GM10266 (cell line): ENCODE results near the gene ADGRG1.
A peak's percentile ranks its signal among the peaks of the same experiment; 100 is the strongest.

ENCODE experiments used
- DNase-seq: peaks from one replicate; pipeline ENCODE4 v3.0.0; 2012; ENCODE audit errors: extremely low spot score
- TF ChIP-seq, protein P1 (sequence below): IDR thresholded peaks from 2 replicates; pipeline ENCODE4 v1.5.1; 2012; ENCODE audit warnings: mild to moderate bottlenecking, low read depth; ENCODE audit not compliant: control insufficient read depth, insufficient read depth; ENCODE audit errors: missing control alignments

Gene ADGRG1

DNA sequence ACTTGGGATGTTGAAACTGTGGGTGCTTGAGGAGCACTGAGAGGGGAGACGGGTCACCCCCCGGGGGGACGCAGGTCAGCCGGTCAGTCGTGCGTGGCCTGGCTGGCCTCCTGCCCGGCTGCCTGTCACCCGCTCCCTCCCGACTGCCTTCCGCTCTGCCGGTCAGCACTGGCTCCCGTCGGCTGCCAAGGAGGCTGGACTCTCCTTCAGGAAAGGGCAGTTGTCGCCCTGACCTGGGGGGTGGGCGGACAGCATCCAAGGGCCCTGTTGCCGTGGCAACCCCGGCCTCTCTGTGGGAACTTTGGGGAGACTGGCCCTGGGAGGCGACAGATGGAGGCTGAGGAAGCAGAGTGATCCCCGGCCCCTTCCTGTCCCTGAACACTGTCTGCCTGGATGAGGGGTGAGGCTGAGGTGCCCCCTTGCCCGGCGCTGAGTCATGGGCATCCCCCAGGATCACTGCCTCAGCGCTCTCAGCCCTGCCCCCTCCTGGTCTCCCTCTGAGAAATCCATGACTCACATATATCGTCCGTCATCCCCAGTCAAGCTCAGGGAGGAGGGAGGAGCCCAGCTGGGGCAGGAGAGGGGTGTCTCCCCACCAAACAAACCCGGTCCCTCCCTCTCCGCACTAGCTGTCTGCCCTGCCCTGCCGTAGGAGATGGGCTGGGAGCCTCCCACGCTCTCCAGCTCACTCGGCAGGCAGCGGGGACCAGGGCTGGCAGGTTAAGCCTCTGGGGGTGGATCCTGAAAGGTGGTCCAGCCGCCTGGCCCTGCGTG, at the start of gene ADGRG1:
ADGRG1 (plus strand) TSS at position 623 of the 774 bp plus-strand sequence. CDS start 21,658 bp downstream, outside the sequence.
- no peak for DNase-seq
- TF ChIP-seq, protein P1, sequence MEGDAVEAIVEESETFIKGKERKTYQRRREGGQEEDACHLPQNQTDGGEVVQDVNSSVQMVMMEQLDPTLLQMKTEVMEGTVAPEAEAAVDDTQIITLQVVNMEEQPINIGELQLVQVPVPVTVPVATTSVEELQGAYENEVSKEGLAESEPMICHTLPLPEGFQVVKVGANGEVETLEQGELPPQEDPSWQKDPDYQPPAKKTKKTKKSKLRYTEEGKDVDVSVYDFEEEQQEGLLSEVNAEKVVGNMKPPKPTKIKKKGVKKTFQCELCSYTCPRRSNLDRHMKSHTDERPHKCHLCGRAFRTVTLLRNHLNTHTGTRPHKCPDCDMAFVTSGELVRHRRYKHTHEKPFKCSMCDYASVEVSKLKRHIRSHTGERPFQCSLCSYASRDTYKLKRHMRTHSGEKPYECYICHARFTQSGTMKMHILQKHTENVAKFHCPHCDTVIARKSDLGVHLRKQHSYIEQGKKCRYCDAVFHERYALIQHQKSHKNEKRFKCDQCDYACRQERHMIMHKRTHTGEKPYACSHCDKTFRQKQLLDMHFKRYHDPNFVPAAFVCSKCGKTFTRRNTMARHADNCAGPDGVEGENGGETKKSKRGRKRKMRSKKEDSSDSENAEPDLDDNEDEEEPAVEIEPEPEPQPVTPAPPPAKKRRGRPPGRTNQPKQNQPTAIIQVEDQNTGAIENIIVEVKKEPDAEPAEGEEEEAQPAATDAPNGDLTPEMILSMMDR: peak; percentile 4

DNA sequence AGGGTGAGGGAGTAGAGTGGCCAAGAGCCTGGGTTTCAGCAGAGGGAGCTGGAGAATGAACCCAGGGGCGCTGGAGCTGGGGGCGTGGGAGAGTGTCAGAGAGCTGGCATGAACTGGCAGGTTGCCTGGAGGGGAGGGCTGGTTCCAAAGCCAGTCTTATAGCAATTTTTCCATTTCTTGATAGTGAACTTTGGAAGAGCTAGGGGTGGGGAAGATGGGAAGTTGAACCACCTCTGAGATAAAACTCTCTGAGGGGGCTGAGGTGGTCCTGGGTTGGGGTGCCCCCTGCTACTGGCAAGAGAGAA, 49.1 kb upstream of the ADGRG1 start:
- DNase-seq: no peak
- TF ChIP-seq, protein P1: no peak

DNA sequence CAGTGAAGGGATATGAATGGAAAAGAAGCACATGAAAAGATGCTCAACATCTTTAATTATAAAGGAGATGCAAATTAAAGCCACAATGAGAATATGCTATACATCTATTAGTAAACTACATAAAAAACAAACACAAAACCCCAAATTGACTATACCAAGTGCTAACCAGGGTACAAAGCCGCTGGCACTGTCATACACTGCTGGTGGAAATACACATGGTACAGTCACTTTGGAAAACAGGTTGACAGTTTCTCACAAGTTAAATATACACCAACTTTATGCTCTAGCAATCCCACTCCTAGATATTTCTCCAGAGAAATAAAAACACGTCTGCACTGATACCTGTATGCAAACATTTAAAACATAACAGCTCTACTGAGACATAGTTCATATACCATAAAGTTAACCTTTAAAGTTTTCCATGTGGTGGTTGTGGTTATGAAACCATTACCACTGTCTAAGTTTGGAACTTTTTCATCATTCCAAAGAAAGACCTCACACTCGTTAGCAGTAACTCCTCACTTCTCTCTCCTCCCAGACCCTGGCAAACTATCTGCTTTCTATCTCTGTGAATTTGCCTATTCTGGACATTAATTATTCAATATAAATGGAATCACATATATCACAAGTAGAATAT, 43.3 kb upstream of the ADGRG1 start:
- DNase-seq: no peak
- TF ChIP-seq, protein P1: no peak

DNA sequence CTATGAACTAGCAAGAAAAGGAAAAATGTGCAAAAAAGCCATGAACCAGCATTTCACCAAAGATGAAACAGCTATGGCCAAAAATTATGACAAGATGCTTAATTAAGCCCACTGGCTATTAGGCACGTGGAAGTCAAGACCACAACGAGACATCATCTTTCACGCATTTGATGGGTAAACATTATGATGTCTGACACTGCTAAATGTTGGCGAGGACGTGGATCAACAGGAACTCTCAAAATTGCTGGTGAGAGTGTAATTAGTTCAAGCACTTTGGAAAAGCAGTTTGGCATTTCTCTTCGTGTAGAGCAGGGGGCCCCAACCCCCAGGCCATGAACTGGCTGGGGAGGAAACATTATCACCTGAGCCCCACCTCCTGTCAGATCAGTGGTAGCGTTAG, 39.6 kb upstream of the ADGRG1 start:
- TF ChIP-seq, protein P1: no peak
- no peak for DNase-seq

DNA sequence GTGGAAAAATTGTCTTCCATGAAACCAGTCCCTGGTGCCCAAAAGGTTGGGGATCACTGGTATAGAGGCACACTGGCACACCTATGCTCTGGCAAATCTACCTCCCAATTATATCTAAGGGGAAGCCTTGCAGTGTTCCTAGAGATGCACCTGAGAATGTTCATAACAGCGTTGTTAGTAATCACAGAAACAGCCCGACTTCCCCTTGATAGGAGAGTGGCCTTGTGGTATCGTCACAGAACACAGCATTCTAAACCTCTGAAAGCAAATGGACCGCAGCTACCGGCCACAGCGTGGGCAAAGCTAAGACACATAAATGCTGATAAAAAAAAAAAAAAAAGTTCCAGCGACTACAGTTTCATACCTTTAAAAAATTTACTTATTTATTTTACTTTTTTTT, 39.1 kb upstream of the ADGRG1 start:
- TF ChIP-seq, protein P1: no peak
- no peak for DNase-seq

DNA sequence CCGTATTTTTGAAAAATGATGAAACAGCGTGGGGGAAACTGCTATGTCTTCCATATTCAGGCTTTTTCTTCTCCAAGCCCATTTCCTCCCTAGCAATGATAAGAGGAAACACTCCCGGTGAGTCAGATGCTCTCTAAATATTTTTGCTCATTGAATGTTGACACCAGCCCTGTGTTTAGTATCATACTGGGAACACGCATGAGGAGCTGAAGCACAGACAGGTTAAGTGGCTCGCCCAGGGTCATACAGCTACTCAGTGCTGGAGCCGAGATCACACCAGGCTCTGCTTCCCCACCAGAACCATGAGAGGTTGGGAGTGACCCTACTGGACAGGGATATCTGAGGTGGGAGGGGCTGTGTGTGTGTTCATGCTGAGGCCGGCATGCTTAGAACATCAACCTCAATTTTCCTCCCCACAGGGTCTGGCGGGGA, 37.8 kb upstream of the ADGRG1 start:
- TF ChIP-seq, protein P1: no peak
- DNase-seq: no peak

DNA sequence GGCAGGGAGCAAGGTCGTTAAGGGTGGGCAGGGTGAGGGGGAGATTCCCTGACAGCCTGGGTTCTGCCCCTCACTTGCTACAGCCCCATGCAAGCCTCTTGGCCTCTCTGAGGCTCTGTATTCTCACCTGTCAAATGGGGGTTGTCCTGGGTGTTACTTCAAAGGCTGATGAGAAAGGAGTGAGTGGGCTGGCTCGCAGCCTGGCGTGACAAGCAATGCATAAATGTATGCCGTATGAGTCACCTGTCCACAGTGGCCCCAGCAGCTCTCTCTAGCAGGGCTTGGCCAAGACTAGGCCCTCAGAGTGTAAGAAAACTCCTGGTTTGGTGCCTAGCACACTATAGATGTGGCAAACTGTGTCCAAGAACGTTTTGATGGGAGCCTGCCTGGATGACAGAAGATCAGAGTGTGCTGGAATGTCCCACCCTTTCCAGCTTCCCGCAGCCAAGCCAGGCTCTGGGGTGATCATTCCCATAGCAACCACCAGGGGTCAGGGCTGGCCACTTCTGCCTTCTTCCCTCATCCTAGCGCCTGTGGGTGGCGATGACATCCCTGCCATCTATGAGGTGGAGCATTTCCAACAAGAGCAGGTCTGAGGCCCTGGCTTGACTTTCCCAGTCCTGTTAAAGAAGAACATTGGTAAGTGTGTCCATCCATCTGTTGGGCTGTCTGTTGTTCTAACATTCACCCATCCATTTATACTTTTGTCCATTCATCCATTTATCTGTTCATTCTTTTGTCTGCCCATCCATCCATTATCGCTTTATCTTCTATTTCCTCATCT, 37.2 kb upstream of the ADGRG1 start:
- TF ChIP-seq, protein P1: peak; percentile 78
- peak; percentile 67 for DNase-seq
